MM.1S (cell line): ENCODE measurements around the gene NINJ1.

ENCODE experiments used
- DNase-seq: peaks from one replicate; pipeline ENCODE4 v3.0.0-alpha.2; 2015
- H2AFZ ChIP-seq: fragments of 300-600 bp; sonication (generic); 2 replicates; pipeline ENCODE4 v1.6.0; 2016; ENCODE audit warnings: antibody characterized with exemption, low read length
- H3F3A ChIP-seq: fragments of 300-600 bp; sonication (generic); 2 replicates; pipeline ENCODE4 v1.6.1; 2016; ENCODE audit warnings: mild to moderate bottlenecking, antibody characterized with exemption, low read length, moderate library complexity, mixed read lengths; ENCODE audit not compliant: insufficient read depth
- H3K27ac ChIP-seq: fragments of 300-600 bp; sonication (generic); 2 replicates; pipeline ENCODE4 v1.5.1; 2016; ENCODE audit warnings: mild to moderate bottlenecking, low read length
- H3K27me3 ChIP-seq: fragments of 300-600 bp; sonication (generic); replicated peaks from 2 replicates; pipeline ENCODE4 v1.6.0; 2016; ENCODE audit warnings: low read length; ENCODE audit not compliant: insufficient read depth
- H3K36me3 ChIP-seq: fragments of 300-600 bp; sonication (generic); replicated peaks from 2 replicates; pipeline ENCODE4 v1.6.1; 2016; ENCODE audit warnings: mild to moderate bottlenecking, low read length, mixed read lengths; ENCODE audit not compliant: insufficient read depth
- H3K4me1 ChIP-seq: fragments of 300-600 bp; sonication (generic); 2 replicates; pipeline ENCODE4 v1.6.1; 2016; ENCODE audit warnings: low read length, mixed read lengths
- H3K4me2 ChIP-seq: fragments of 300-600 bp; sonication (generic); 2 replicates; pipeline ENCODE4 v1.6.0; 2016; ENCODE audit warnings: low read depth, low read length
- H3K4me3 ChIP-seq: fragments of 300-600 bp; sonication (generic); 2 replicates; pipeline ENCODE4 v1.5.1; 2016; ENCODE audit warnings: low read length, mixed read lengths
- H3K79me2 ChIP-seq: fragments of 300-600 bp; sonication (generic); 2 replicates; pipeline ENCODE4 v1.6.1; 2016; ENCODE audit warnings: mixed run types, low read length, mixed read lengths
- H3K9ac ChIP-seq: fragments of 300-600 bp; sonication (generic); 2 replicates; pipeline ENCODE4 v1.6.1; 2016; ENCODE audit warnings: low read length, mixed read lengths
- H3K9me2 ChIP-seq: fragments of 300-600 bp; sonication (generic); replicated peaks from 2 replicates; pipeline ENCODE4 v1.6.1; 2016; ENCODE audit warnings: mild to moderate bottlenecking, low read length, mixed read lengths; ENCODE audit not compliant: insufficient read depth
- H3K9me3 ChIP-seq: fragments of 300-600 bp; sonication (generic); replicated peaks from 2 replicates; pipeline ENCODE4 v1.6.1; 2016; ENCODE audit warnings: mild to moderate bottlenecking, low read length, mixed read lengths; ENCODE audit not compliant: insufficient read depth
- H4K20me1 ChIP-seq: fragments of 300-600 bp; sonication (generic); 2 replicates; pipeline ENCODE4 v1.6.1; 2016; ENCODE audit warnings: mild to moderate bottlenecking, low read length, moderate library complexity, mixed read lengths; ENCODE audit not compliant: insufficient read depth
- EZH2 ChIP-seq: fragments of 300-600 bp; sonication (generic); optimal IDR thresholded peaks from 2 replicates; pipeline ENCODE3; 2017; ENCODE audit warnings: low read depth, mild to moderate bottlenecking, antibody characterized with exemption, low read length, mixed read lengths
- EZH2phosphoT487 ChIP-seq: fragments of 300-600 bp; sonication (generic); IDR thresholded peaks from 2 replicates; pipeline ENCODE4 v1.6.1; 2018; ENCODE audit warnings: antibody characterized with exemption, low read length
- TF ChIP-seq, protein P1 (sequence below): fragments of 300-600 bp; sonication (generic); IDR thresholded peaks from 2 replicates; pipeline ENCODE4 v1.5.1; 2016; ENCODE audit warnings: antibody characterized with exemption, low read length, mixed read lengths

Gene NINJ1

DNA sequence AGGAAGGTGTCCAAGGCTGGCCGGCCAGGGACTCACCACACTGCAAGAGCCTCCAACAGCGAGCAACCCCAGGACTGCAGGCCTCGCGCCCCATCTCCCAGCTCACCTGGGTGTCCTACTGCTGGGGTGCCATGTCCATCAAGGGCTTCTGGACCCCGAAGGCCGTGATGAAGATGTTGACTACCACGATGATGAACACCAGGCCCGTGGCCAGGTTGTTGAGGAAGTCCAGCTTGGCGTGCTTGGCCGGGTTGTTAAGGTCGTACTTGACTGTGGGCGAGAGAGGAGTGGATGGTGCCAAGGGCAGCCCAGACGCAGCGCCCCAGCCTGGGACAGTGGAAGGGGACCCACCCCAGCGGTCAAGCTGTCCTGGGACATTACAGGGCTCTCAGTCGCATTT is 9.3 kb downstream of the NINJ1 start:
- Histone ChIP-seq H2AFZ (no peak overlapping the region), H3K36me3 (no peaks in the 10 kb centered on the region), H3K4me1 (no peaks in the 10 kb centered on the region), H3K79me2 (0 out of 2 replicates have a peak, but pooled peaks cover 2% of the 10 kb centered on the region), H3K27me3 (no peaks in the 10 kb centered on the region), H3F3A (no peaks in the 10 kb centered on the region), H3K4me2 (no peak overlapping the region), H3K27ac (no peak overlapping the region), H4K20me1 (no peaks in the 10 kb centered on the region), H3K9me2 (no peaks in the 10 kb centered on the region), H3K9ac (no peak overlapping the region), H3K9me3 (no peaks in the 10 kb centered on the region), H3K4me3 (no peak overlapping the region)
- no peak for DNase-seq
- no peak for TF ChIP-seq EZH2
- TF ChIP-seq, protein P1, sequence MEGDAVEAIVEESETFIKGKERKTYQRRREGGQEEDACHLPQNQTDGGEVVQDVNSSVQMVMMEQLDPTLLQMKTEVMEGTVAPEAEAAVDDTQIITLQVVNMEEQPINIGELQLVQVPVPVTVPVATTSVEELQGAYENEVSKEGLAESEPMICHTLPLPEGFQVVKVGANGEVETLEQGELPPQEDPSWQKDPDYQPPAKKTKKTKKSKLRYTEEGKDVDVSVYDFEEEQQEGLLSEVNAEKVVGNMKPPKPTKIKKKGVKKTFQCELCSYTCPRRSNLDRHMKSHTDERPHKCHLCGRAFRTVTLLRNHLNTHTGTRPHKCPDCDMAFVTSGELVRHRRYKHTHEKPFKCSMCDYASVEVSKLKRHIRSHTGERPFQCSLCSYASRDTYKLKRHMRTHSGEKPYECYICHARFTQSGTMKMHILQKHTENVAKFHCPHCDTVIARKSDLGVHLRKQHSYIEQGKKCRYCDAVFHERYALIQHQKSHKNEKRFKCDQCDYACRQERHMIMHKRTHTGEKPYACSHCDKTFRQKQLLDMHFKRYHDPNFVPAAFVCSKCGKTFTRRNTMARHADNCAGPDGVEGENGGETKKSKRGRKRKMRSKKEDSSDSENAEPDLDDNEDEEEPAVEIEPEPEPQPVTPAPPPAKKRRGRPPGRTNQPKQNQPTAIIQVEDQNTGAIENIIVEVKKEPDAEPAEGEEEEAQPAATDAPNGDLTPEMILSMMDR, result no peak

DNA sequence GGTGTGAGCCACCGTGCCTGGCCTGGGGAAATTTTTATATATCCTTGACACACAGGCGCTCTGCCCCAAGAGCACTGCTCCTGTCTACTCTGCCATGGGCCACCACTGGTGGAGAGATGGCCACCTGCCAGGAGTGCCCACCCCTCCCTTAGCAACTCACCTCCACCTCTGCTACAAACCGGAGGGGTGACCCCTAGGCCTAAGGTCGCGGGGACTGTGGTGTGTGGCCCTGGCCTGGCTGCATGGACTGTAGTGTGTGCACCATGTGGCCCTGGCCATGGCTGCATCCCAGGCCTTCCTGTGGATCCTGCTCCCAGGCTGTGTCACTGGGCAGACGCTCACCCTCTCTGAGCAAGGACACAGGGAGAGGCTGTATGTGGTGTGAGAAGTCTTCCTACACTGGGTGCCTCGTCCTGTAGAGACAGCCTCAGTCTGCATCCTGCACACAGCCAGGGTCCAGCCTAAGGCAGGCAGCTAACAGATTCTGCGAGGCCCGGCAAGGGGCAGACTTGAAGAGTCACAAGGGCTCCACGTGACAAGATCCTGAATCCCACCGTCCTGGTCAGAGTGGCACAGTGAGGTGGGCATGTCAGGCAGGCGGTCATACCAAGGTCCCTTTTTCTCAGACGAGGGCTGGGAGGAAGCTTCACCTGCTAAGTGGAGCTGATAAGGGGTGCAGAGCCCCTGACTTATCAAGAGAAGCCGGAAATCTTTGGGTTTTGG is 10.3 kb downstream of the NINJ1 start:
- Histone ChIP-seq H3K9ac (no peak overlapping the region), H3K4me2 (no peak overlapping the region), H4K20me1 (no peaks in the 10 kb centered on the region), H3K9me3 (no peaks in the 10 kb centered on the region), H3K27me3 (no peaks in the 10 kb centered on the region), H3F3A (no peaks in the 10 kb centered on the region), H3K4me1 (no peaks in the 10 kb centered on the region), H3K4me3 (no peak overlapping the region), H3K36me3 (no peaks in the 10 kb centered on the region), H3K9me2 (no peaks in the 10 kb centered on the region), H2AFZ (no peak overlapping the region), H3K79me2 (0 out of 2 replicates have a peak, but pooled peaks cover 2% of the 10 kb centered on the region), H3K27ac (no peak overlapping the region)
- no peak for DNase-seq
- TF ChIP-seq EZH2phosphoT487 (no peak), EZH2 (no peak)
- TF ChIP-seq, protein P1, result no peak

DNA sequence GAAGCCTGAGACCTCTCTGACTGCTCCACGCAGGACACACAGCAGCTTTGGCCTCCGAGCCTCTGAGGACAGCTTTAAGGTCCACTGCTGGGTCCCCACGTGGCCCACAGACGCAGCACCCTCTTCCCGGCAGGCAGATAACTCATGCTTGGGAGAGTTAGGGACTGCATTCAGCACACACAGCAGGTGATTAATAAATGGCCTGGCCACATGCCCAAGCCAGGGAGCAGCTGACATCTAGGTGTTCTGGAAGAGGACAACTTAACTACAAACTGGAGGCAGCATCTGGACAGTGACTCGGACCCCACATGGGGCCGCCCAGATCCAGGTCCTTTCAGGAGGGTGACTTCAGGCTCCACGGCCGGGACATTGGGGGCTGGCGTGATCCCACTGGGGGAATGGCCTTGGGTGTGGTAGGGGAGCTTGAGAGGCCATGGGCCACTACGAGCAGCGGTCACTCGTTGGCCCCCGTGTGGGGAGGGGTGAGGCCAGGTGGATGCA is 11.3 kb downstream of the NINJ1 start:
- Histone ChIP-seq H3K27ac (no peak overlapping the region), H3K36me3 (no peaks in the 10 kb centered on the region), H3F3A (no peaks in the 10 kb centered on the region), H4K20me1 (no peaks in the 10 kb centered on the region), H3K9me2 (no peaks in the 10 kb centered on the region), H3K4me1 (no peaks in the 10 kb centered on the region), H3K9ac (no peak overlapping the region), H3K79me2 (0 out of 2 replicates have a peak, but pooled peaks cover 2% of the 10 kb centered on the region), H3K4me3 (no peak overlapping the region), H3K9me3 (no peaks in the 10 kb centered on the region), H3K27me3 (no peaks in the 10 kb centered on the region), H3K4me2 (no peak overlapping the region), H2AFZ (no peak overlapping the region)
- no peak for DNase-seq
- TF ChIP-seq, protein P1, result no peak
- TF ChIP-seq EZH2phosphoT487, result no peak
- no peak for TF ChIP-seq EZH2
